Keratinocyte (primary cell): Measurements from ENCODE around the gene HDGFL1.

ENCODE experiments used
- CTCF ChIP-seq, 3 experiments: IDR thresholded peaks in 1 of 3; conservative IDR thresholded peaks in 1 of 3; optimal IDR thresholded peaks in 1 of 3; 2 replicates in 2 of 3; 3 replicates in 1 of 3; pipeline versions ENCODE3 to v1.5.1; 2011; ENCODE audit warnings: low read length in 3 of 3, mild to moderate bottlenecking in 3 of 3, moderate library complexity in 2 of 3, control low read depth in 1 of 3, inconsistent platforms in 1 of 3; ENCODE audit not compliant: insufficient read depth in 2 of 3; ENCODE audit errors: extremely low read depth in 1 of 3
- EZH2 ChIP-seq: IDR thresholded peaks from one replicate; pipeline ENCODE4 v1.6.1; 2012; ENCODE audit warnings: inconsistent platforms, mild to moderate bottlenecking, low read length, moderate library complexity

GRCh38 chr6:22621028-22621427 lies 51.7 kb downstream of the HDGFL1 start:
- TF ChIP-seq CTCF (optimal IDR thresholded peaks at IDR 0.05 in 1 of 3, IDR thresholded peaks at IDR 0.05 in 1 of 3, conservative IDR thresholded peaks at IDR 0.05 in 1 of 3; ENCODE audit: extremely low read depth in 1 of 3, insufficient read depth in 2 of 3, low read length in 3 of 3), result no peak
- no peak for TF ChIP-seq EZH2
